Activated CD4-positive, alpha-beta T cell treated with anti-CD3 and anti-CD28 coated beads for 48 hours (primary cell): ENCODE data around the gene LPP.

ENCODE experiments used
- DNase-seq: peaks from one replicate; pipeline ENCODE4 v3.0.0-alpha.2; 2020

Gene LPP

DNA sequence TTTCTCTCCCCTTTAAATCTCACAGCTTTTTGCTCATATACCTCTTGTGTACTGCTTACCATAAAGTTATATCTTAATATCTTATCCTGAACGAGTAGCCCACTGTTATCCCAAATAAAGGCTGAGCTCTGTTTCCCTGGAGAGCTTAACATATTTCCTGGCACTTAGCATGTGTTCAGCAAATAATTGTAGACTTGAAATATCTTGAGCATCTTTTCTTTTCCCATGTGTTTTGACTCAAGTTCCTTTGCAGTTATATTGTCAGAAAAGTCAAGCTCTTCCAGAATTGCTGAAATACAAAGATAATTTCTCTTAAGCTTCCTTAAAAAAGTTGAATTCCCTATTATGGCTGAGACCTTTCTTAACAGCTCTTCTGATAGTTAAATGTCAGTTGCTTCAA lies 150.5 kb downstream of the LPP start:
- no peak for DNase-seq

DNA sequence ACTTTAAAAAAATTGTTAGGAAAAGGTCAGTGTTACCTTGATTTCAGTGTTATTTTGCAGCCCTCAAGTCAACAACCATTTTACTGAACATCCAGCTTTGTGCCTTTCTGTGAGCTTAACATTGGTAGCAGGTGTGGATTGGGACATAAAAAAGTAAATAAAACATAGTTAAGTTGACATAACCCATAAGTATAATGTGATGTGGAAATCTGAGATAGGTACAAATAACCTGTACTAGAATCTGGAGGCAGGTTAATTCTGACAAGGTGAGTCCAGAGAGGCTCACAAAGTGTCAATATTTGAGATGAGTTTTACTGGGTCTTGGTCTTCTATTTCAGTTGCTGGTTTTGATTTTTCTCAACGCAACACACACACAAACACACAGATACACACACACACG lies 151.3 kb downstream of the LPP start:
- no peak for DNase-seq

DNA sequence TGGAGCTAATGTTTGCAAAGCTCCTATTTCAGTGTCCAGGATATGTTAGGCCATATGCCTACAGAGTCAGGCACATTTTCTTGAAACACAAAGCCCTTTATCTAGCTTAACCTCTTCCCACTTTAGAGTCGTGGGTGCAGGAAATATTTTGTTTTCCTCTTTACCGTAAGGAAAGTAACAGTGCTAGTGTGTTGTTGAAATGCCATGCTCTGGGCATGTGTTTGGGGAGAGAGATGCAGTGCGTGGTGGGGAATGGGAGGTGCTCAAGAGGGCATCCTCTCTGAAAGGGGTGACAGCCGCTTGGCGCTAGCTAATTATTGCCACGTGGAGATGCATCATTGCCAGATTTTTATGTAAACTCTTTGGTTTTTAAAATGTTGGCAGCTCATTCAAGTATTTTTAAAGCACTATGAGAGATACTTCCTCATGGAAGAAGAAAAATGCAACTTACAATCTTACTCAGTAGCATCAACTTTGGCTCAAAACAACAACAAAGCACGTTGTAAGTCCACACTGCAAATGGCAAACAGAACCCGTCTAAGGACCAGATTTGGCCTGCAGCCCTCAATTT lies 152.6 kb downstream of the LPP start:
- no peak for DNase-seq

DNA sequence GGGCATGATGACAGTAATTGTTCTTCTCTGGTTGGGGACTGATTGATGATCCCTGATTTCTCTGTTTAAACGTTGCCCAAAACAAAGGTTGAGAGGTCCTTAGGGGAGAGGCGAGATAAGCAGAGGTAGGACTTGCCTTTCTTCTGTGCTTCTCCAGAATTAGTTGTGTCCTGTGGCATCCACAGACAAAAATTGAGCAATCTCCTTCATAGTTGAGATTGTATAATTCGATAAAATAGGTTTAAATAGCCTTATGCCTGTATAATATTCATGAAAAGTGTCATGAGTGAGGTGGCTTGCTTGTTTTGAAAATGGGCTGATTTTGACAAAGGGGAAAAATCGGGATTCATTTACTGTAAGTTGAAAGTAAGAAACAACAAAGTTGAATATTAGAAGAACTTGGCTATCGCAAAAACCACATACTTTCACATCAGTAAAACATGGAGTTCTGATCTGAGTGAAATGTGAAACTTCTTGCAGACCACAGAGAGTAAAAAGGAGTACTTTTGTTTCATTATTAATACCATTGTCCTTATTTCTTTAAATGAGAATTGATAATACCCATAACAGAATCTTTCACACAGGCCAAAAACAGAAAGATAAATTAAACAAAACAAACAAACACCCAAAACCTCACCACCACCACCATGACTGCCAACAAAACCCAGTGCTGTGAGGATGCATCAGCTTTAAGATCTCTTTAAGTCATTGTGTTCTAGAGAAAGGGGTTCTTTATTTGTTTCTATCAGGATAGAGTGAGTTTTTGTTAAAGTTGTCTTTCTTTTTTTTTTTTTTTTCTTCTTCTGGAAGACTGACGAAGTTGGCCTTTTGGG lies 155.7 kb downstream of the LPP start:
- DNase-seq: peak; percentile 33

DNA sequence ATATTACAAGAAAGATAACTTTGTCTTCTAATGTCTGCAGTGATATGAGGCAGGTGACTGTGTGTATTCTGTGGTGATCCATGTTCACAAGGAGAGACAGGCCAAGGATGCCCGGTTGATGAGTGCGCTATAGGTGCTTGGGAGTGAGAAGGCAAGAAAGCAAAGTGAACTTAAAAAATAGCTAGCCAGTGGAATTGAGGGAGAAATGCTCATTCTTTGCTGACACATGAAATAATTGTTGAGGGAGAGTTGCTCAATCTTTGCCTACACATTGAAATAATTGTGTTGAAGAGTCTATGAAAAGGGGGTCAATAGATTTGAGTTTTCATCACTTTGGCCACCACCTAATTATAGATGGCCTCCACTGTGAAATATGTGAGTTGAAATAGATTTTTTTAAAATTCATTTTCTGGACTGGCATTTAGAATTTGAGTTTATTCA lies 156.3 kb downstream of the LPP start:
- no peak for DNase-seq

DNA sequence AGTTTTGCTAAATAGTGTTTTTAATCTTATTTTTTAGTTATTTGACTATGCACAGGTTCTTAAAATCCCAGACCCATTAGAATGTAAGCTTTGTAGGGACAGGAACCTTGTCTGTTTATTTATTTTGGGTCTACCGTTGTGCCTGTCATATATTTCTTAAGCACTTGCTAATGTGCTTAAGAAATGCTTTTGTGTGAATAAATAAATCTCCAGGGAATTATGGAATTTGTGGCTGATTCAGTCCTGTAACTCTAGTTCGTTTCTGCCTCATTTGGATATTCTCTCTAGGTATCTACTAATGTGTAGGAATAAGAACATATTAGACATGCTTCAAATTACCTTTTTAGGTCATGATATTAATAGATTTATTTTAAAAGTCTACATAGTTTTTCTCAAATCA lies 161.6 kb downstream of the LPP start:
- DNase-seq: no peak

DNA sequence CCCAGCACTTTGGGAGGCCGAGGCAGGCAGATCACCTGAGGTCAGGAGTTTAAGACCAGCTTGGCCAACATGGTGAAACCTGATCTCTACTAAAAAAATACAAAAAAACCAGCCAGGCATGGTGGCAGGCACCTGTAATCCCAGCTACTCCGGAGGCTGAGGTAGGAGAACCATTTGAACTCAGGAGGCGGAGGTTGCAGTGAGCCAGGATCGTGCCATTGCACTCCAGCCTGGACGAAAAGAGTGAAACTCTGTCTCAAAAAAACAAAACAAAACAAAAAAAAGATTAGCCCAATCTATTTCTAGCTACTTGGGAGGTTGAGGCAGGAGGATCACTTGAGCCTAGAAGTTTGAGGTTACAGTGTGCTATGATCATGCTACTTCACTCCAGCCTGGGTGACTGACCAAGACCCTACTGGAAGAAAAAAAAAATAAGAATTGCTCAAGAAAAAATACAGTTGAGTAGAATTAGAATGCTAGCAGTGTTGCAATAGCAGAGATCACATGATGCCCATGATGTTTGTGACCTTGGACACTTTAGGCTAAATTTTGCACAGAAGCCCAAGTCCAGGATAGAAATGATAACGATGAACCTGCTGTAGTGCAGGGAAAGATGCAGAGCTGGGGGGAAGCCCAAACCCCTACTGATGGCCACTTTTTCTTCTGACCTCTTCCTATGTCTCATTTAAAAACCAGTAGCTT lies 162.2 kb downstream of the LPP start:
- DNase-seq: no peak

DNA sequence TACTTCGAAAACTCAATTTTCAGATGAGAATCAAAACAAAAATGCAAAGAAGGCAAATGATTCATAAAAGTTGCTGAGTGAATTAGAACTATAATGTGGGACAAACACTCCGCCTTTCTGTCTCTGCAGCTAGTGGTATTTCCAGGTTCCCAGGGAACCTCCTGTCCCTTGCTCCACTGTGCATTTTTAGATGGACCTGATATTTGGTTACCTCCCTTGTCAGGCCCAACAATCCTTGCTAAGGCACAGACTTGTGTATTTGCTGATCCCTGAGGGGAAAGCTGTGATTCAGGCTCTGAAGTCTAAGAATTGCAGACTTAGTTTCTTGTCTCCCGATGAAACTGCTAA lies 162.7 kb downstream of the LPP start:
- no peak for DNase-seq

DNA sequence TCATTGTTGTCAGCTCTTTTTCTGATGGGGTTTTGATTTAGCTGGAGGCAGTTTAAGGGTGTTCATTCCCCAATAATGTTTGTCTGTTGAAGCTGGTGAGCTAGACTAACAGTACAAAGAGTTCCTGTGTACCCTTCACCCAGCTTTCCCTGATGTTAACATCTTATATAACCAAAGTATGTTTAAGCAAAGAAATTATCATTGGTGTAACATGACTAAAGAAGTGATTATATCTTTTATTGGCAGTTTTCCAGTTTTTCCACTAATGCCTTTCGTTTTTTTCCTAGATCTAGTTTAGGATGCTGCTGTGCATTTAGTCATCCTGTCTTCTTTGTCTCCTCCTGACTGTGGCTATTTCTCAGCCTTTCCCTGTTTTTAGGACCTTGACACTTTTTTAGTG lies 165.6 kb downstream of the LPP start:
- no peak for DNase-seq

DNA sequence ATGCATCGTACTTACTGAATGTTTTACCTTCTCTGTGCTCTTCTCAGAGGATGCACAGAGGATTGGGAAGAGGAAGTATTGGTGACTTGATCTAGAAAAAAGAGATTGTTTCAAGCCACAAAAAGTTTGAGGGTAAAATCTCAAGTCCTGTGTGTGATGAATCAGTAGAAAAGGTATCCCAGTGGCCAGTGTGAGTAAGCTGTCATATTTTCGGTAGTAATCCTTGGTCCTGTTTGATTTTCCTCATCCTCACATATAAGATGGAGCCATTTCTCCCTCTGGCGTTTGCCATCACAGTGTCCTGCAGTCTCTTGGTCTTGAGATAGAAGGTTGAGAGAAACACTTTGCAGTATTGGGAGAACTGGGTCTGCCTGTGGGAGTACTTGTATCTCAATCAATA lies 166.8 kb downstream of the LPP start:
- no peak for DNase-seq

DNA sequence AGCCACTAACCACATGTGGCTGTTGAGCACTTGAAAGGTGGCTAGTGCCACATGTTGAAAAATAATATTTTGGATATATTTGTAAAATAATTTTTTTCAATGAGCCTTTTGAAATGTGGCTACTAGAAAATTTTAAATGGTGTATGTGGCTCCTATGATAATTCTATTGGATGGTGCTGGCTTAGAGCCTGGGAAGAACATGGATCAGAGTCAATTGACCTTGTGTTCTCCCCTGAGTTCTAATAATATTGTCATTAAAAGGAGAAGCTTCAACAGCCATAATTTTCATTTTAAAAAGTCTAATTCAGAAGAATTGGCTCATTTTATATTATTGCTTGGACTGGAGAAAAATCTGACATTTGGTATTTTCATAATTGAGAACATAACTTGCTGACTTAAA lies 167.3 kb downstream of the LPP start:
- no peak for DNase-seq

DNA sequence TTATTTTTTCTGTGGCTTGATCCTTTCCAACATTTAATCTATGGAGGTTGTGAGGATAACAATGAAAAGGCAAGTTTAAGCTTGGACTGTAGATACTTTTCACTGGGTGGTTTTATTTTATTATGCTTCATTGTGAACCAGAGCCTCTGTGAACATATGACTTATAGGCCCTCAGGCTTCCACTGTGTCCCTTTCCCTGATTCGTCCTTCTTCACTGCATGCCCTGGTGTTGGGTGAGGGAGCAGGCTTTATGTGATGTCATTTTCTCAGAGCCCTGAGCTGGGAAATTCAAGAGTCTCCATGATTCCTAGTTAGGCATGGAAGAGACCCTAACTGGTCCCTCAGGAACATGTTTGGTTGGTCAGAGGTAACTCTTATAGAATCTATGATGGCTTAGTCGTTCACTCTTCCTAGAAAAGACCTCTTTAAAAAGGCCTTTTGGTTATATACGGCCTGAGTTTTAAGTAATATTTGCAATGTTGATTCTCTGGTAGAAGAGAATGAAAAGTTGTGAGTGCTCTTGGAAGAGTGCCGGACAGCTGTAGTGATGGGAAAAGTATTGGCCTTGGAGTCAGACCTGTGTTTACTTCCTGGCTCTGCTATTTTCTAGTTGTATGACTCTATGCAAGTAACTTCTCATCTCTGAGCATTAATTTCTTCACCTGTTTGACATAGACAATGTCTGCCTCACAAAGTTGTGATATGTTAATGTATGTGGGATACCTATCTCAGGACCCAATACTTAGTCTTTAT lies 168.4 kb downstream of the LPP start:
- no peak for DNase-seq

DNA sequence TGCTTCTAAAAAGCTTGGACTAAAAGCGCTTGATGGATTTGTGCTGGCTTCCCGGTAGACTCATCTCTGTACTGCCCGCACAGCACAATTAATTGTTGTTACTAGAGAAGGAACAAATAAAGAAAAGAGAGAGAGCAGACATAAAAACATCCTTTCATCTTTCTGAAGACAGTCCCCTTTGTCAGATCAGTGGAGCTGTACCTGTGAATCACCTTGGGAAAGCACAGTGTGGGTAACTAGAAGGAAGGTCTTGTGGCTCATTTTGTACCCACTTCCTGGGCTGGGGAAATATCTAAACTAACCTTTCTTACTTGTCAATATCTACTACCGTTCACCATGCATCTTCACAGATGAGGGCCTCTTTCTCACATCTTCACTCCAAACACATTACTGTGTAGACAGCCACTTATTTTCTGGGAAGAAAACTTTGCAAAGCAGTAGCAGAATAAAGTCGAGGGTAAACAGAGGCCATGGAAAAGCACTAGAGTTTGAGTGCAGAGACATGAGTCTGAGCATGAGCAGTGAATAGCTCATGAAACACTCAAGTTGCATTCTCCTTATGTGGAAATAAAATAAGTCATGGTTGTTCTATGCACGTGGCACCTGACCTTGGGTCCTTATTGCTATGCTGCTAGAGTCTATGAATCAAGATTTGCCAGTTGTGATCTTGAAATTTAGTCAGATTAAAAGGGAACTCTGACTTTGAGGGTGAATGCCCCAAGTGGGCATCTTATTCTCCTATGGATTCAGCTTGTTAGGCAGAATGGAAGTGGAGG lies 169.3 kb downstream of the LPP start:
- peak; percentile 51 for DNase-seq

DNA sequence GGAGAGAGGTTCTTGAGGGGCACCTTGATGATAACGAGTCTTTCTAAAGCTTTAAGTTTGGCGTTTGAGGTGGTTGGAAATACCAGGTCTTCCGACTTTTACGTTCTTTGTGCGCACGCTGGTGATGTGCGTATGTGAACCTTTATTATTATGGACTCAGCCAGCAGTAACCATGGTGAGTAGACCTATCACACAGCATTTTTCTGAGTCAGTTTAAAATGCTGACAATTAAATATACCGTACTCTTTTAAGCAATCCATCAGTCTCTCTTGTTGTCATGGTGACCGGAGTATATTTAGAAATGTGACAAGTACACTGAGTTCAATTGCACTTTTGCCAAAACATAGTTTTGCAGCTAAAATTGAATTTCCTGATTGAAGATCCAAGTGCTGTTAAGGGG lies 172.2 kb downstream of the LPP start:
- DNase-seq: no peak

DNA sequence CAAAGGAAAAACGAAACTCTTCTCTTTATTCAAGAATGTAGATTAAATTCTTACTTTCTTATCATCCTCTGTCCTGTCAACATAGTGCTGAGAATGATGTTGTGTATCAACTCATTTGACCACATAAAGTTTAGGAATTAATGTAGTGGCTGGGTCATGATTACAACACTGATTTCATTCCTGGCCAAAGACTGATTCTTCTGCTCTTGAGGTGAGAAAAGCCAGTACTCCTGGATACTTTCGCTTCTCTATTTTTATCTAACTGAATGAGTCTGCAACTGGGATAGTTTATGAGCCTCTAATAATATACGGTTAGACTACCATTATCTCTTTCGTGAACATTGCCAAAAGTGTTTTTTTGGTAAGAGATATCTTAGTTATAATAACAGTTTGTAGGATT lies 173.0 kb downstream of the LPP start:
- DNase-seq: no peak

DNA sequence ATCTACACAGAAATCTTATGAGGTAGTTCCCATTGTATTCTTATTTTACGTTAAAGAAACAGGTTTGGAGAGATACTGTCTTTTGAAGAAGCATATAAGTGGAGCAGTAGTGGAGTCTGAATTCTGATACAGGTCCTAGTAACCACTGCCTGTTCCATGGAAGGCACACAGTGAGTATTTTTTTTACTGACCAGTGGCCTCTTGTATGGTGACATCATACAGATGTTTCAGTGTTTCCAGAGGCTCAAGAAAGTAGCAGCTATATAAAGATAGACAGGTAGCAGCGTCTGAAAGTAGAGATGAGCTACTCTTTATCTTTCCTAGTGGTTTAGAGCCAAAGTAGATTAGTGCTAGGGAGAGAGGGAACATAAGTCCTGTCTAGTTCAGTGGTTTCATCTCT lies 173.5 kb downstream of the LPP start:
- DNase-seq: no peak

DNA sequence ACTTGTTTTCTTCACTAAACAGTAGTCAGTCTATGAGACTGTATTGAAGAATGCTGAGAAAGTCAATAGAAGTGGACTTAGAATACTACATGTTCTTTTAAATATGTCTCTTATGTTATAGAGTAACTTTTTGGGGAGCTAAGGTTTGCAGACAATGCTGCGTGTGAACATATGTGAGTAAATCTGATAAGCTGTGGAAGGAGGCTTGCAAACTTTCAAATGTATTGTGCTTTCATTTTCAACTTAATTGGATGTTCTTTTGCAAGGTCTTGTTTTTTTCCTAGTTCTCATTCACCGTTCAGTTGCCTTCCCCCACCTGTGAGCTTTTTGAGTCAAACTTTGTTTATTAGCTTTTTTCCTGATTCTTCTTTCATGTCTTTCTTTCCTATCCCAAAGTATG lies 176.2 kb downstream of the LPP start:
- DNase-seq: no peak

DNA sequence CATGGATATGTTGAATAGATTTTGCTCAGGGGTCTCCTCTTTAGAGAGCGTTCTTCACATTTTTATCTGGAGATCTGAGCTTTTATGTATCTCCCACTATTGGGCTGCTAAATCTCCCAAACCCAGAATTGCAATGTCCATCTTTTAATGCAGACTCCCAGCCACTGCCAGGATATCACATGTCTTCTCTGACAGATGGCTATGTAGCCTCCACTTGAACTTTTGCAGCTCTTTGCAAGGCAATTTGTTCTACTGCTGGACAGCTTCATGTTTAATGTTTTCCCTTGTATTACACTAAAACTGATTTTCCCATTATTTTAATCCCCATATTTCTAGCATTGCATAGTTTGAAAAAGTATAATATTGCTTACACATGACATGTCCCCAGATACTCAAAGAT lies 177.2 kb downstream of the LPP start:
- no peak for DNase-seq

DNA sequence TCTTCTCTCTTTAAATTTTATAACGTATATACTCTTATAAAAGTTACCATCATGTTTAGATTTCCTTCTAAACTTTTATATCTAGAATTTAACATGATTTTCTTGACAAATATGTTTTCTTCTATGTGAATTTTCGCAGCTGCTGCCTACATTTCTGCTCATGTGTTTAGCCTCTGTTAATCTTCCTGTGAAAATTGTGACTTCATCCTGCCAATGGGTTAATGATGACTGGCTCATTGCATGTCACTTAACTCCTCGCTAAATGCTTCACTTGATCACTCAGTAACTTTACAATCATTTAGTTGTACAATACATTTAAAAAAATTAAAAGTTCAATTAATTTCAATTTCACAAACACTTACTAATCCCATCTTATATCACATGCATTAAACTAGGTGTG lies 178.1 kb downstream of the LPP start:
- DNase-seq: no peak

DNA sequence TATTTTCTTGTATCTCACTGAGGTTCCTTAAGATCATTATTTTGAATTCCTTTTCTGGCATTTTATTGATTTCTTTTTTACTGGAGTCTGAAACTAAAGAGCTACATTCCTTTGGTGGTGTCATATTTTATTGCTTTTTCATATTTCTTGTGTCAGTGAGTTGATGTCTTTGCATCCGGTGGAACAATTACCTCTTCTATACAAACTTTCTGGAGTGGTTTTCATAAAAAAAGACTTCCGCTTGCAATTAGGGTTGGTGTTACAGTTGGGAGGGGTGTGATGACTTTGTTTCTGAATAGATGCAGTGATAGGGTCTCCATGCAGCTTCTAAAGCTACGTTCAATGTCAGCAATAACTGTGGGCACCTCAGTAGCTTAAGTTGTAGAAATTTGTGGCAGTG lies 181.7 kb downstream of the LPP start:
- DNase-seq: no peak

DNA sequence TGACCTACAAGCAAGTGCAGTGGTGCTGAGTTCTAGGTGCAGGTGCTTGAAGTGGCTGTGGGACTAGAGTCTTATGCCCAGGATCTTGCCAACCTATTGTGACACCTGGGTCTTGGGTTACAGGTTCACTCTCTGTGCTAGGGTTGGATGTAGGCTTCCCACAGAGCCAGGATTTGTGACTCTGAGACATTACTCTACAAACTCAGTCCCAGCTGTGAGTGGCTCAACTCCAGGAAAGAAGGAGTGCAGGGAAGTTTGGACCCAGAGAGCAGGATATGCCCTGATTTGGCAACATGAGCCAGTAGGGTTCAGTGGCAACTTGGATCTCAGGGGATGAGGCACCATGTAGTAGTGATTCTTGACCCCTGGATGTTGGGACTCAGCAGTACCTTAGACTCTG lies 182.2 kb downstream of the LPP start:
- DNase-seq: no peak

DNA sequence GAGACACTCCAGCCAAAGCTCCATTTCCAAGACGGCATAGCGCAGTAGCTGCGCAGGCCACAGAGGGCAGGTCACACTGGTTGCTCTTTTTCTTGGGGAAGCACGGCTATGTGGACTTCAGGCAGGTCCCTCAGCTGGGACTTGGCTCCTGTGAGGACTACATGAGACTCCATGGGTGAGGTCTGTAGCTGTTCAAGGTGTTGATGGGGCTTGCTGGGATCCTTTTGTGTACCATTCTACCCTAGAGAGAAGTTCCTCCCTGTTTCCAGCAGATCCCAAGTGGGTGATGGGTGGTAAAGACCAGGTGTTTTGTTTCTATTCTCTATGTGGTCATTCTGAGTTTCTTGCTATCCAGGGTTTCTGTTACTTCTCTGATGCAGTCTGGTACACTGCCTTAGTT lies 183.3 kb downstream of the LPP start:
- DNase-seq: no peak

DNA sequence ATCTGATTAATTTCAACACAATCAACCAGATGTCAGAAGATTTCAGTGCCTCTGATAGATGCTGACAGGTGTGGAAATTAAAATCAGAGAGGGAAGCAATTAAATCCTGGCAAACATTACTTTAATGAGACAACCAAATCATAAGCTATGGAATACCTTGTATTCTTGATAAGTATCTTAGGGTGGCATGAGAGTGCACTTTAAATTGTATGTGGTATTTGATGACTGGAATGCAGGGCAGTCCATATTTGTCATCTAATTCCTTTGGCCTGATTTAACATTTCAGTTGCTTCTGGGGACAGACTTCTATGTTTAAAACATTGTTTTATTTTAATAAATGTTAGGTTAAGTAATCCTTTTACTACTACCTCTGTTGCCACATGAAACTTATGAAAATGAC lies 184.1 kb downstream of the LPP start:
- DNase-seq: no peak
